ENCODE measurements around the gene PPP3R1. TPM values are rescaled to one million over a fixed set of nuclear protein-coding genes. Genes with fewer than 3 reads are reported as not detected.

PPP3R1 gene
- total and polyA plus RNA-seq, 10 donors, result 13.7 to 78.2 (median 57.9) TPM

GRCh38 chr2:68278169-68278568 is 25.8 kb upstream of the PPP3R1 start:
- WGBS, 5 donors, result 93 to 97% (median 94%) methylated on average over 1 of the region's 1 CpG
- Histone ChIP-seq H3K27me3 (replicated peaks in 1 of 7) (no peaks in the 10 kb centered on the region), H3K27ac (no peak overlapping the region), H3K9me3 (no peaks in the 10 kb centered on the region), H3K36me3 (no peaks in the 10 kb centered on the region), H3K4me3 (no peak overlapping the region), H3K4me1 (peaks cover 0 to 10% (median 2%) of the 10 kb centered on the region in 6 donors)
- DNase-seq, result no peak
- intact Hi-C loops (cut with DNase I; ENCODE audit: low total_unique reads), result no loop called here
- no peak for TF ChIP-seq CTCF (IDR thresholded peaks at IDR 0.05 in 8 of 11, conservative IDR thresholded peaks at IDR 0.05 in 3 of 11)
- TF ChIP-seq POLR2A (IDR thresholded peaks at IDR 0.05), result no peak
- TF ChIP-seq POLR2AphosphoS5 (IDR thresholded peaks at IDR 0.05), result no peak

- TF ChIP-seq CTCF (IDR thresholded peaks at IDR 0.05 in 8 of 11, conservative IDR thresholded peaks at IDR 0.05 in 3 of 11) (no peak), POLR2A (IDR thresholded peaks at IDR 0.05) (no peak), POLR2AphosphoS5 (IDR thresholded peaks at IDR 0.05) (no peak)
- DNase-seq, result no peak
- 81 to 94% (median 86%) methylated on average over 3 of the region's 3 CpGs for WGBS, 5 donors
- Histone ChIP-seq H3K27me3 (replicated peaks in 1 of 7) (no peaks in the 10 kb centered on the region), H3K4me1 (peaks cover 0 to 12% (median 0%) of the 10 kb centered on the region in 6 donors), H3K9me3 (no peaks in the 10 kb centered on the region), H3K4me3 (no peak overlapping the region), H3K36me3 (no peaks in the 10 kb centered on the region), H3K27ac (no peak overlapping the region)
- intact Hi-C loops (cut with DNase I; ENCODE audit: low total_unique reads), result no loop called here
Measured at GRCh38 chr2:68274022-68274421, 21.7 kb upstream of the PPP3R1 start.

- H3K27me3 ChIP-seq (replicated peaks in 1 of 7), result no peaks in the 10 kb centered on the region
- peaks cover 0 to 12% (median 0%) of the 10 kb centered on the region in 6 donors for H3K4me1 ChIP-seq
- 53 to 79% (median 75%) methylated on average over 2 of the region's 2 CpGs for WGBS, 5 donors
- no peaks in the 10 kb centered on the region for H3K9me3 ChIP-seq
- no peak overlapping the region for H3K27ac ChIP-seq
- intact Hi-C loops (cut with DNase I; ENCODE audit: low total_unique reads), result no loop called here
- no peak for DNase-seq
- no peak overlapping the region for H3K4me3 ChIP-seq
- H3K36me3 ChIP-seq, result no peaks in the 10 kb centered on the region
- TF ChIP-seq CTCF (IDR thresholded peaks at IDR 0.05 in 8 of 11, conservative IDR thresholded peaks at IDR 0.05 in 3 of 11) (no peak), POLR2AphosphoS5 (IDR thresholded peaks at IDR 0.05) (no peak), POLR2A (IDR thresholded peaks at IDR 0.05) (no peak)
Measured at GRCh38 chr2:68272246-68272994, 20.1 kb upstream of the PPP3R1 start.

- H3K27ac ChIP-seq, result no peak overlapping the region
- H3K36me3 ChIP-seq, result no peaks in the 10 kb centered on the region
- intact Hi-C loops (cut with DNase I; ENCODE audit: low total_unique reads), result no loop called here
- no peak for TF ChIP-seq CTCF (IDR thresholded peaks at IDR 0.05 in 8 of 11, conservative IDR thresholded peaks at IDR 0.05 in 3 of 11)
- TF ChIP-seq POLR2AphosphoS5 (IDR thresholded peaks at IDR 0.05), result no peak
- TF ChIP-seq POLR2A (IDR thresholded peaks at IDR 0.05), result no peak
- 90 to 100% (median 96%) methylated on average over 1 of the region's 1 CpG for WGBS, 5 donors
- H3K27me3 ChIP-seq (replicated peaks in 1 of 7), result no peaks in the 10 kb centered on the region
- no peaks in the 10 kb centered on the region for H3K4me1 ChIP-seq
- H3K4me3 ChIP-seq, result no peak overlapping the region
- no peaks in the 10 kb centered on the region for H3K9me3 ChIP-seq
- no peak for DNase-seq
Measured at GRCh38 chr2:68266655-68267054, 14.3 kb upstream of the PPP3R1 start.

Data from spleen (tissue), 11 donors.